Neural progenitor cell (in vitro differentiated cells): ENCODE results near the gene TRAPPC12. TPM values are rescaled to one million over a fixed set of nuclear protein-coding genes. Genes with fewer than 3 reads are reported as not detected.

Source experiments
- DNase-seq: peaks from one replicate; pipeline ENCODE4 v3.0.0-alpha.2; 2016; ENCODE audit warnings: low spot score
- H2AFZ ChIP-seq: fragments of 200-600 bp; sonication (generic); replicated peaks from 2 replicates; pipeline ENCODE4 v1.6.1; 2016; ENCODE audit warnings: antibody characterized with exemption
- H3F3A ChIP-seq: fragments of 200-600 bp; sonication (generic); 2 replicates; pipeline ENCODE4 v1.6.1; 2016; ENCODE audit warnings: antibody characterized with exemption, low read depth
- H3K27ac ChIP-seq: fragments of 200-600 bp; sonication (generic); 2 replicates; pipeline ENCODE4 v1.5.1; 2016; ENCODE audit warnings: mild to moderate bottlenecking
- H3K27me3 ChIP-seq: fragments of 200-600 bp; sonication (generic); 2 replicates; pipeline ENCODE4 v1.6.1; 2016; ENCODE audit warnings: mild to moderate bottlenecking, moderate library complexity
- H3K36me3 ChIP-seq: fragments of 200-600 bp; sonication (generic); 2 replicates; pipeline ENCODE4 v1.5.1; 2016
- H3K4me1 ChIP-seq: fragments of 200-600 bp; sonication (generic); 2 replicates; pipeline ENCODE4 v1.6.1; 2016; ENCODE audit warnings: mixed run types
- H3K4me2 ChIP-seq: fragments of 200-600 bp; sonication (generic); 2 replicates; pipeline ENCODE4 v1.6.1; 2016
- H3K4me3 ChIP-seq: fragments of 200-600 bp; sonication (generic); 2 replicates; pipeline ENCODE4 v1.5.1; 2016
- H3K79me2 ChIP-seq: fragments of 200-600 bp; sonication (generic); 2 replicates; pipeline ENCODE4 v1.6.1; 2016; ENCODE audit warnings: low read depth
- H3K9ac ChIP-seq: fragments of 200-600 bp; sonication (generic); 2 replicates; pipeline ENCODE4 v1.6.1; 2016
- H3K9me3 ChIP-seq: fragments of 200-600 bp; sonication (generic); 2 replicates; pipeline ENCODE4 v1.5.1; 2016; ENCODE audit warnings: low read depth
- H4K20me1 ChIP-seq: fragments of 200-600 bp; sonication (generic); 2 replicates; pipeline ENCODE4 v1.6.1; 2016; ENCODE audit warnings: low read depth
- H3K27ac Mint-ChIP-seq: 3 replicates; pipeline ENCODE4 v1.8.0; 2021; ENCODE audit warnings: mixed read lengths
- H3K27me3 Mint-ChIP-seq: 2 replicates; pipeline ENCODE4 v1.8.0; 2022; ENCODE audit warnings: low read depth, mild to moderate bottlenecking, inconsistent platforms, moderate library complexity, mixed read lengths; ENCODE audit not compliant: insufficient read depth
- H3K36me3 Mint-ChIP-seq: 3 replicates; pipeline ENCODE4 v1.8.0; 2021; ENCODE audit warnings: mixed read lengths
- H3K4me1 Mint-ChIP-seq: 3 replicates; pipeline ENCODE4 v1.8.0; 2021; ENCODE audit warnings: mixed read lengths
- H3K4me3 Mint-ChIP-seq: 3 replicates; pipeline ENCODE4 v1.8.0; 2021; ENCODE audit warnings: mild to moderate bottlenecking, moderate library complexity, mixed read lengths
- H3K9me3 Mint-ChIP-seq: 3 replicates; pipeline ENCODE4 v1.8.0; 2020; ENCODE audit warnings: mixed read lengths
- EZH2 ChIP-seq: fragments of 200-600 bp; sonication (generic); IDR thresholded peaks from 2 replicates; pipeline ENCODE4 v1.6.1; 2017; ENCODE audit warnings: antibody characterized with exemption, mild to moderate bottlenecking, moderate library complexity
- EZH2phosphoT487 ChIP-seq: fragments of 200-600 bp; sonication (generic); IDR thresholded peaks from 2 replicates; pipeline ENCODE4 v1.6.1; 2017; ENCODE audit warnings: antibody characterized with exemption
- total RNA-seq: library from RNA; depleted of rRNA; stranded (reverse); fragments of >200 nt; gene quantifications from 2 replicates; pipeline ENCODE4 v1.2.3, GENCODE V29; 2015; ENCODE audit warnings: low replicate concordance
- TF ChIP-seq, protein P1 (sequence below): fragments of 200-600 bp; sonication (generic); IDR thresholded peaks from 2 replicates; pipeline ENCODE4 v1.5.1; 2017; ENCODE audit warnings: antibody characterized with exemption, mild to moderate bottlenecking

Gene TRAPPC12
- total RNA-seq, 1 donor from 2014 or later: 59.5 TPM

DNA sequence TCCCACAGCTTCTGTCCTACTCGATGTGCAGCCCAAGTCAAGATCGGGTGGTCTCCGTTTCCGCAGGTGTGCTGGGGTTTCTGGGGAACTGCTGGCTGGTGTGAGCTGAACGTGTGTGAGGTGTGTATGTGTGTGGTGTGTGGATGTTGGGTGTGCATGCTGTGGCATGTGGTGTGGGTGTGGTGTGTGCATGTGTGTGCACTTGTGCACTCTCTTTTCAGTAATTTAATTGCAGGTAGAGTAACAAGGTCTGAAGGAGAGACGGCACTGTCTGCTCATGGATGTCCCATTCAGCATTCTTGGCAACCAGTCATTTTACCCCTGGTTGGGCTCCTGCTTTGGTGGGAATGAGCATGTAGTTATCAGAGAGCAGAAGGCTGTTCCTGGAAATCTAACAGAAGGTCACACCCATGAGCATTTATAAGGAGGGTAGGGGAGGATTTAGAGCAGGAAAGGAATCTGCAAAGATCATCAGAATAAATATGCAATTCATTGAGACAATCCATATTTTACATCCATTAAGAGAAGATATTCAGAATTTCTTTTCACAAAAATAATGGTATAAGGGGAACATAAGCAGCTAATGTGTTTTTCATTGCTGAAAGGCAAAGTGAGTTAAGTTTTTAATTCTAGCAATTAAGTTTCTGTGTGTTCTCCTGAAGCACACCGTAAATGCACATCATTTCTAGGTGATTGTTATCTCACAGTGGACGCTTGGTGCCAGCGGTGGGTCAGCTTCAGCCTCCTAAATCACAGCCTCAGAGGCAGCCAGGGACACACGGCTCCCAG, 79.1 kb downstream of the TRAPPC12 start:
- peaks cover 7% of the 10 kb centered on the region for H4K20me1 ChIP-seq
- H3K9me3 Mint-ChIP-seq: no peaks in the 10 kb centered on the region
- H3K79me2 ChIP-seq: no peaks in the 10 kb centered on the region
- H3K36me3 Mint-ChIP-seq: peaks cover 20% of the 10 kb centered on the region
- no peak overlapping the region for H3K9ac ChIP-seq
- H3K4me3 ChIP-seq: no peak overlapping the region
- no peak overlapping the region for H3K4me2 ChIP-seq
- H3F3A ChIP-seq: peaks cover 14% of the 10 kb centered on the region
- H3K27me3 ChIP-seq: no peaks in the 10 kb centered on the region
- H3K36me3 ChIP-seq: no peaks in the 10 kb centered on the region
- no peak overlapping the region for H3K27ac ChIP-seq
- peaks cover 5% of the 10 kb centered on the region for H3K27me3 Mint-ChIP-seq
- H3K4me1 ChIP-seq: peaks cover 10% of the 10 kb centered on the region
- no peaks in the 10 kb centered on the region for H3K9me3 ChIP-seq
- TF ChIP-seq EZH2: no peak
- TF ChIP-seq, protein P1, sequence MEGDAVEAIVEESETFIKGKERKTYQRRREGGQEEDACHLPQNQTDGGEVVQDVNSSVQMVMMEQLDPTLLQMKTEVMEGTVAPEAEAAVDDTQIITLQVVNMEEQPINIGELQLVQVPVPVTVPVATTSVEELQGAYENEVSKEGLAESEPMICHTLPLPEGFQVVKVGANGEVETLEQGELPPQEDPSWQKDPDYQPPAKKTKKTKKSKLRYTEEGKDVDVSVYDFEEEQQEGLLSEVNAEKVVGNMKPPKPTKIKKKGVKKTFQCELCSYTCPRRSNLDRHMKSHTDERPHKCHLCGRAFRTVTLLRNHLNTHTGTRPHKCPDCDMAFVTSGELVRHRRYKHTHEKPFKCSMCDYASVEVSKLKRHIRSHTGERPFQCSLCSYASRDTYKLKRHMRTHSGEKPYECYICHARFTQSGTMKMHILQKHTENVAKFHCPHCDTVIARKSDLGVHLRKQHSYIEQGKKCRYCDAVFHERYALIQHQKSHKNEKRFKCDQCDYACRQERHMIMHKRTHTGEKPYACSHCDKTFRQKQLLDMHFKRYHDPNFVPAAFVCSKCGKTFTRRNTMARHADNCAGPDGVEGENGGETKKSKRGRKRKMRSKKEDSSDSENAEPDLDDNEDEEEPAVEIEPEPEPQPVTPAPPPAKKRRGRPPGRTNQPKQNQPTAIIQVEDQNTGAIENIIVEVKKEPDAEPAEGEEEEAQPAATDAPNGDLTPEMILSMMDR: no peak
- no peak overlapping the region for H3K4me3 Mint-ChIP-seq
- DNase-seq: no peak
- peak overlapping the region; percentile 12 for H3K27ac Mint-ChIP-seq
- no peak overlapping the region for H2AFZ ChIP-seq
- H3K4me1 Mint-ChIP-seq: peaks cover 16% of the 10 kb centered on the region

DNA sequence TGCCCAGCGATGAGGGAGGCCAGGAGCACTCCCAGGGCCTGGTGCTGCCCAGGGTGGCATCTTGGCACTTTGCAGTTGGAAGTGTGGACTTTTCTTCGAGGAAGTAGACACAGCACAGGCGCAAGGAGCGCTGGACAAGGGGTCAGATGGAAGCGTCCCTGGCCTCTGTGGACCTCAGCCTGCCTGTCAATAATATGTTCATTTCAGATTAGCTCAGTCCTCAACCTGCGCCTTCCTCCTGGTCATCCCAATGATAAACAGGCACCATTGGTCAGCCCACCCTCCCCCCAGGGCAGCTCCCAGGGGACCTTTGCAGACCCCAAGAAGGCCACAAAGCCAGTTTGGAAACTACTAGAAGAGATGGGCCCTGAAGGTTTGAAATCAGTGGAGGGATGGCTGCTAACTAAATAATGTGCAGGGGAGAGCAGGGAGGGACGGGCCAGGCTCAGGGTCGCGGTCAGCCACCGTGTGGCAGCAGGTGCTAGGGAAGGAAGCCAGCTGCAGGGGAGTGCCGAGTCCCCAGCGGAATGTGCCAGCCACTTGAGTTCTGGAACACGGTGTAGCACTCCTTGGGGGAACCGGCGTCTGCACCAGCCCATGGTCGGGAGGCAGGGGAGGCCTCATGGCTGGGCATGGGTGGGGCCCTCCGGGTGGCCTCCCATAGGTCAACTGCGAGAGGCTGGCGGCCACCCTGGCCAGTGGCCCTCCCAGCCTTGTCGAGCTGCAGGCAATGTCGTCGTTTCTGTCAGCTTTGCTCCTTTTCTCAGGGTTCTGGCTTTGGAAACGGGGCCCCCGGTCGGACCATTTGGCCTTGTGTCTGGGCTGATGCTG, 79.9 kb downstream of the TRAPPC12 start:
- peaks cover 14% of the 10 kb centered on the region for H3F3A ChIP-seq
- no peaks in the 10 kb centered on the region for H3K9me3 ChIP-seq
- no peaks in the 10 kb centered on the region for H3K36me3 ChIP-seq
- no peak overlapping the region for H3K4me3 ChIP-seq
- no peak overlapping the region for H2AFZ ChIP-seq
- no peak overlapping the region for H3K9ac ChIP-seq
- TF ChIP-seq, protein P1: peak; percentile 14
- TF ChIP-seq EZH2 (no peak), EZH2phosphoT487 (no peak)
- no peak overlapping the region for H3K4me2 ChIP-seq
- no peak overlapping the region for H3K27ac ChIP-seq
- H4K20me1 ChIP-seq: peaks cover 7% of the 10 kb centered on the region
- Mint-ChIP-seq H3K27ac (no peak overlapping the region), H3K4me3 (no peak overlapping the region), H3K36me3 (peaks cover 21% of the 10 kb centered on the region), H3K27me3 (peaks cover 6% of the 10 kb centered on the region), H3K4me1 (peaks cover 16% of the 10 kb centered on the region), H3K9me3 (no peaks in the 10 kb centered on the region)
- peak; percentile 31 for DNase-seq
- no peaks in the 10 kb centered on the region for H3K79me2 ChIP-seq
- H3K4me1 ChIP-seq: peaks cover 10% of the 10 kb centered on the region
- H3K27me3 ChIP-seq: no peaks in the 10 kb centered on the region

DNA sequence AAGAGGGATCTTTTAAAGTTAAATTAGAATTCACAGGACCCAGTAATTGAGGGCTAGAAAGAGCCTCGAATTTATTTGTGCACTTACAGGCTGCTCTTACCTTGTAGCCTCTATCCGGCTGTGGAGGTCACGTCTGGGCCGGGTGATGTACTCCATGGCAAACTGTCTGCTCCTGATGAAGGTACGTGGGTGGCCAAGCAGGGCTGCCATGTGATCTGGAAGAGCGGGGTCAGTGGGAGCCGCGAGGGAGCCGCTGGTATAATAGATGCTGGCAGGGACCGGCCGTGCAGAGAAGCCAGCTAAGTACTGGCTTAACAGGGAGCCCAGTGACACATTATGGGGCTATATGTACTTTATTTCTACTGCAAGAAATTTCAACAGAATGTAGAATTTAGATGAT, 80.7 kb downstream of the TRAPPC12 start:
- H3K27ac Mint-ChIP-seq: peak overlapping the region; percentile 83
- H3K27me3 ChIP-seq: no peaks in the 10 kb centered on the region
- no peaks in the 10 kb centered on the region for H3K36me3 ChIP-seq
- H3K79me2 ChIP-seq: no peaks in the 10 kb centered on the region
- peaks cover 7% of the 10 kb centered on the region for H3K27me3 Mint-ChIP-seq
- H3K4me2 ChIP-seq: no peak overlapping the region
- H3K4me1 ChIP-seq: peaks cover 10% of the 10 kb centered on the region
- TF ChIP-seq EZH2phosphoT487: no peak
- TF ChIP-seq, protein P1: no peak
- TF ChIP-seq EZH2: no peak
- no peak overlapping the region for H2AFZ ChIP-seq
- peaks cover 22% of the 10 kb centered on the region for H3K36me3 Mint-ChIP-seq
- H3F3A ChIP-seq: peaks cover 14% of the 10 kb centered on the region
- H3K9me3 Mint-ChIP-seq: no peaks in the 10 kb centered on the region
- no peak overlapping the region for H3K27ac ChIP-seq
- H3K9ac ChIP-seq: no peak overlapping the region
- H3K4me3 Mint-ChIP-seq: peak overlapping the region; percentile 21
- H3K4me3 ChIP-seq: no peak overlapping the region
- H3K4me1 Mint-ChIP-seq: peaks cover 18% of the 10 kb centered on the region
- no peaks in the 10 kb centered on the region for H3K9me3 ChIP-seq
- peaks cover 7% of the 10 kb centered on the region for H4K20me1 ChIP-seq
- DNase-seq: no peak
